ENCODE results near the gene FBXO31. TPM values are rescaled to one million over a fixed set of nuclear protein-coding genes. Genes with fewer than 3 reads are reported as not detected.

FBXO31 gene
- total and polyA plus RNA-seq, 10 of the 15 experiments (the other 5 are each of a cell fraction or from before 2014, with no cell fraction given), result 0.19 to 33.1 (median 10.3) TPM

DNA sequence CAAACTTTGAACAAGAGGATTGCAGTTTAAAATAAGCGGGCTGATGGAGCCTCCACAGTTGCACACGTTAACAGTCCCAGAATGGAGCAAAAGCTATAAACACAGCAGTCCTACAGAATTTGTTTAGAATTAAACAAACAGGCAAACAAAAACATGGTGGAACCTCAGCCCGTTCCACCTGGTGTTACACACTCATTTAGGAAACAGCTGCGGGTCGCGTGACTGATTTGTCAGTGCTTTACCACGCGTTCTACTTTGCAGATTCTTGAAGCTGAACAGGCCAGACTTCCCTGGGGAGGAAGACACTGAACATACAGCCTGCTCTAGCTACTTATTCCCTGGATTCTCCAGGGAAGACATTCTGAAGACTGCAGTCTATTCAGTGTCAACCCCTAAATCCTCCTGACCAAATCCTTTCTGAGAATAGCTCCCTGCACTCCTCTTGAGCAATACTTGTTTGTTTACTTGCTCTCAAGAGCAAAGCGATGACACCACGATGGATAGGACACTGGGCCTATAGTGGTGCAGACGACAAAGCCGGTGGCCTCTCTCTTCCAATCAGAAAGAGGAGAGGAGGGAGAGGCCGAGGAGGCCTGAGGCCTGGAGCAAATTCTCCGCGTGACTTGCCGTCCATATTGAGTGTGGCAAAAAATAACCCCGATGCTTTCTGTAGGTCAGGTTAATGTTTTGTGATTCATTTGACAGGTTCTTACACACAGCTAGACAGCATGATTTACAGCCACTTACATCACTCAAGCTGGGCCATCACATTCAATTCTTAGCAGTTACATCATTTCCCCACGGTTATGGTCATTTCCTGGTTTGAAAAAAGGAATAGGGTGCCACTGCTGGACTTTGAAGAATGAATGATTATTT is 4.6 kb upstream of the FBXO31 start (continued):
- TF ChIP-seq, protein P1, sequence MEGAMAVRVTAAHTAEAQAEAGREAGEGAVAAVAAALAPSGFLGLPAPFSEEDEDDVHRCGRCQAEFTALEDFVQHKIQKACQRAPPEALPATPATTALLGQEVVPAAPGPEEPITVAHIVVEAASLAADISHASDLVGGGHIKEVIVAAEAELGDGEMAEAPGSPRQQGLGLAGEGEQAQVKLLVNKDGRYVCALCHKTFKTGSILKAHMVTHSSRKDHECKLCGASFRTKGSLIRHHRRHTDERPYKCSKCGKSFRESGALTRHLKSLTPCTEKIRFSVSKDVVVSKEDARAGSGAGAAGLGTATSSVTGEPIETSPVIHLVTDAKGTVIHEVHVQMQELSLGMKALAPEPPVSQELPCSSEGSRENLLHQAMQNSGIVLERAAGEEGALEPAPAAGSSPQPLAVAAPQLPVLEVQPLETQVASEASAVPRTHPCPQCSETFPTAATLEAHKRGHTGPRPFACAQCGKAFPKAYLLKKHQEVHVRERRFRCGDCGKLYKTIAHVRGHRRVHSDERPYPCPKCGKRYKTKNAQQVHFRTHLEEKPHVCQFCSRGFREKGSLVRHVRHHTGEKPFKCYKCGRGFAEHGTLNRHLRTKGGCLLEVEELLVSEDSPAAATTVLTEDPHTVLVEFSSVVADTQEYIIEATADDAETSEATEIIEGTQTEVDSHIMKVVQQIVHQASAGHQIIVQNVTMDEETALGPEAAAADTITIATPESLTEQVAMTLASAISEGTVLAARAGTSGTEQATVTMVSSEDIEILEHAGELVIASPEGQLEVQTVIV (IDR thresholded peaks at IDR 0.05; ENCODE audit: borderline replicate concordance, partially characterized antibody), result peak; percentile 8
- TF ChIP-seq NFYB (IDR thresholded peaks at IDR 0.05; ENCODE audit: insufficient read depth, low read depth, low read length) (peak; percentile 98), RUNX3 (IDR thresholded peaks at IDR 0.05; ENCODE audit: low read length) (peak; percentile 56; the same call in 1 of the 2 replicates), BACH1 (IDR thresholded peaks at IDR 0.05; ENCODE audit: borderline replicate concordance) (no peak), IKZF2 (IDR thresholded peaks at IDR 0.05) (peak in 1 of 2 experiments; percentile 45; a peak in 3 of 4 replicates), ESRRA (IDR thresholded peaks at IDR 0.05; ENCODE audit: low read length) (peak; percentile 73; the same call in 1 of the 2 replicates), ZSCAN29 (IDR thresholded peaks at IDR 0.05) (no peak), KAT2A (conservative IDR thresholded peaks at IDR 0.05; ENCODE audit: control insufficient read depth, low read depth, low read length) (no peak), CREM (IDR thresholded peaks at IDR 0.05; ENCODE audit: low read depth) (peak; percentile 85)
- TF ChIP-seq, protein P2, sequence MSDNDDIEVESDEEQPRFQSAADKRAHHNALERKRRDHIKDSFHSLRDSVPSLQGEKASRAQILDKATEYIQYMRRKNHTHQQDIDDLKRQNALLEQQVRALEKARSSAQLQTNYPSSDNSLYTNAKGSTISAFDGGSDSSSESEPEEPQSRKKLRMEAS (IDR thresholded peaks at IDR 0.05; ENCODE audit: low read depth, low read length), result peak; percentile 73
- TF ChIP-seq, protein P3, sequence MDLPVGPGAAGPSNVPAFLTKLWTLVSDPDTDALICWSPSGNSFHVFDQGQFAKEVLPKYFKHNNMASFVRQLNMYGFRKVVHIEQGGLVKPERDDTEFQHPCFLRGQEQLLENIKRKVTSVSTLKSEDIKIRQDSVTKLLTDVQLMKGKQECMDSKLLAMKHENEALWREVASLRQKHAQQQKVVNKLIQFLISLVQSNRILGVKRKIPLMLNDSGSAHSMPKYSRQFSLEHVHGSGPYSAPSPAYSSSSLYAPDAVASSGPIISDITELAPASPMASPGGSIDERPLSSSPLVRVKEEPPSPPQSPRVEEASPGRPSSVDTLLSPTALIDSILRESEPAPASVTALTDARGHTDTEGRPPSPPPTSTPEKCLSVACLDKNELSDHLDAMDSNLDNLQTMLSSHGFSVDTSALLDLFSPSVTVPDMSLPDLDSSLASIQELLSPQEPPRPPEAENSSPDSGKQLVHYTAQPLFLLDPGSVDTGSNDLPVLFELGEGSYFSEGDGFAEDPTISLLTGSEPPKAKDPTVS (IDR thresholded peaks at IDR 0.05; ENCODE audit: low read depth, low read length), result no peak
